ENCODE results near the gene ABI1. TPM values are rescaled to one million over a fixed set of nuclear protein-coding genes. Genes with fewer than 3 reads are reported as not detected.
"Not testable (repeated sequence)": the region's sequence is repeated elsewhere in the genome, so short reads cannot be mapped to it uniquely, and the experiment has no call there.

The ABI1 gene
- polyA plus RNA-seq, 3 donors = 64.5 to 68.4 (median 66.3) TPM

GRCh38 chr10:26857553-26857952 is 3.2 kb downstream of the ABI1 start:
- not testable (repeated sequence) for DNase-seq (ENCODE audit: low read depth in 3 of 3, low spot score in 2 of 3)

- no peak for DNase-seq (ENCODE audit: low read depth in 3 of 3, low spot score in 2 of 3)
Observed at GRCh38 chr10:26855186-26855585, 5.6 kb downstream of the ABI1 start.

GRCh38 chr10:26854524-26854923 is 6.2 kb downstream of the ABI1 start:
- no peak for DNase-seq (ENCODE audit: low read depth in 3 of 3, low spot score in 2 of 3)

GRCh38 chr10:26844396-26844975 is 16.3 kb downstream of the ABI1 start:
- DNase-seq (ENCODE audit: low read depth in 3 of 3, low spot score in 2 of 3) = no peak

- no peak for DNase-seq (ENCODE audit: low read depth in 3 of 3, low spot score in 2 of 3)
Observed at GRCh38 chr10:26843736-26844135, 17.0 kb downstream of the ABI1 start.

GRCh38 chr10:26841733-26842317 is 18.9 kb downstream of the ABI1 start:
- no peak for DNase-seq (ENCODE audit: low read depth in 3 of 3, low spot score in 2 of 3)

GRCh38 chr10:26840938-26841732 is 19.6 kb downstream of the ABI1 start:
- no peak for DNase-seq (ENCODE audit: low read depth in 3 of 3, low spot score in 2 of 3)

- no peak for DNase-seq (ENCODE audit: low read depth in 3 of 3, low spot score in 2 of 3)
Observed at GRCh38 chr10:26839966-26840627, 20.7 kb downstream of the ABI1 start.

- DNase-seq (ENCODE audit: low read depth in 3 of 3, low spot score in 2 of 3) = no peak
Observed at GRCh38 chr10:26837139-26837538, 23.6 kb downstream of the ABI1 start.

- no peak for DNase-seq (ENCODE audit: low read depth in 3 of 3, low spot score in 2 of 3)
Observed at GRCh38 chr10:26835025-26835424, 25.7 kb downstream of the ABI1 start.

GRCh38 chr10:26832960-26833359 is 27.8 kb downstream of the ABI1 start:
- DNase-seq (ENCODE audit: low read depth in 3 of 3, low spot score in 2 of 3) = no peak

GRCh38 chr10:26831936-26832335 is 28.8 kb downstream of the ABI1 start:
- DNase-seq (ENCODE audit: low read depth in 3 of 3, low spot score in 2 of 3) = no peak

- DNase-seq (ENCODE audit: low read depth in 3 of 3, low spot score in 2 of 3) = no peak
Observed at GRCh38 chr10:26829810-26830515, 30.8 kb downstream of the ABI1 start.

GRCh38 chr10:26824015-26824690 is 36.6 kb downstream of the ABI1 start:
- DNase-seq (ENCODE audit: low read depth in 3 of 3, low spot score in 2 of 3) = no peak

GRCh38 chr10:26821699-26822570 is 38.8 kb downstream of the ABI1 start:
- DNase-seq (ENCODE audit: low read depth in 3 of 3, low spot score in 2 of 3) = no peak

- no peak for DNase-seq (ENCODE audit: low read depth in 3 of 3, low spot score in 2 of 3)
Observed at GRCh38 chr10:26815500-26815899, 45.3 kb downstream of the ABI1 start.

GRCh38 chr10:26810435-26811026 is 50.2 kb downstream of the ABI1 start:
- no peak for DNase-seq (ENCODE audit: low read depth in 3 of 3, low spot score in 2 of 3)

GRCh38 chr10:26809973-26810372 is 50.8 kb downstream of the ABI1 start:
- DNase-seq (ENCODE audit: low read depth in 3 of 3, low spot score in 2 of 3) = no peak

- DNase-seq (ENCODE audit: low read depth in 3 of 3, low spot score in 2 of 3) = no peak
Observed at GRCh38 chr10:26807532-26807931, 53.2 kb downstream of the ABI1 start.
